AG09309 (cell line): ENCODE results near the gene DLG3.

Experiments
- DNase-seq: peaks from one replicate; pipeline ENCODE4 v3.0.0-alpha.2; 2010; ENCODE audit warnings: low read depth
- H3K4me3 ChIP-seq: 2 replicates; pipeline ENCODE4 v1.5.1; 2011; ENCODE audit warnings: mild to moderate bottlenecking, low read depth, low read length, moderate library complexity; ENCODE audit not compliant: control insufficient read depth
- CTCF ChIP-seq: IDR thresholded peaks from 2 replicates; pipeline ENCODE4 v1.5.1; 2011; ENCODE audit warnings: mild to moderate bottlenecking, low read depth, low read length, inconsistent platforms; ENCODE audit not compliant: insufficient read depth, control insufficient read depth; ENCODE audit errors: missing control alignments

Gene DLG3

GRCh38 chrX:70455366-70456202 lies 10.9 kb downstream of the DLG3 start:
- no peak for TF ChIP-seq CTCF
- no peak for DNase-seq
- peak overlapping the region; percentile 27 for H3K4me3 ChIP-seq

- TF ChIP-seq CTCF: no peak
- H3K4me3 ChIP-seq: no peak overlapping the region
- no peak for DNase-seq
Measured at GRCh38 chrX:70456256-70456655, 11.6 kb downstream of the DLG3 start.

- DNase-seq: no peak
- no peak for TF ChIP-seq CTCF
Measured at GRCh38 chrX:70461026-70461425, 16.4 kb downstream of the DLG3 start.

GRCh38 chrX:70464051-70464450 lies 19.4 kb downstream of the DLG3 start:
- no peak overlapping the region for H3K4me3 ChIP-seq
- no peak for TF ChIP-seq CTCF
- DNase-seq: no peak

More at GRCh38 chrX:70461026-70461425, 16.4 kb downstream of the DLG3 start:
- no peak overlapping the region for H3K4me3 ChIP-seq

GRCh38 chrX:70466968-70467367 lies 22.3 kb downstream of the DLG3 start:
- no peak for TF ChIP-seq CTCF
- no peak overlapping the region for H3K4me3 ChIP-seq
- no peak for DNase-seq

- no peak for TF ChIP-seq CTCF
- DNase-seq: no peak
- no peak overlapping the region for H3K4me3 ChIP-seq
Measured at GRCh38 chrX:70468709-70469108, 24.1 kb downstream of the DLG3 start.
